IPS-18a (cell line): ENCODE data around the gene TLR1.

ENCODE experiments used
- H3K27ac ChIP-seq: one replicate; pipeline ENCODE4 v1.5.1; 2013; ENCODE audit warnings: low read length
- H3K27me3 ChIP-seq: one replicate; pipeline ENCODE4 v1.6.1; 2013; ENCODE audit warnings: mild to moderate bottlenecking, low read length; ENCODE audit not compliant: control insufficient read depth, insufficient read depth
- H3K36me3 ChIP-seq: one replicate; pipeline ENCODE4 v1.6.1; 2013; ENCODE audit warnings: low read depth, low read length; ENCODE audit not compliant: control insufficient read depth
- H3K4me1 ChIP-seq: one replicate; pipeline ENCODE4 v1.6.1; 2013; ENCODE audit warnings: low read depth, low read length; ENCODE audit not compliant: control insufficient read depth
- H3K4me3 ChIP-seq: one replicate; pipeline ENCODE4 v1.5.1; 2013; ENCODE audit warnings: low read length
- H3K9ac ChIP-seq: one replicate; pipeline ENCODE4 v1.6.1; 2013; ENCODE audit warnings: mild to moderate bottlenecking, low read length, moderate library complexity
- H3K9me3 ChIP-seq: one replicate; pipeline ENCODE4 v1.6.1; 2013; ENCODE audit warnings: low read depth, low read length; ENCODE audit not compliant: control insufficient read depth

Gene TLR1, protein sequence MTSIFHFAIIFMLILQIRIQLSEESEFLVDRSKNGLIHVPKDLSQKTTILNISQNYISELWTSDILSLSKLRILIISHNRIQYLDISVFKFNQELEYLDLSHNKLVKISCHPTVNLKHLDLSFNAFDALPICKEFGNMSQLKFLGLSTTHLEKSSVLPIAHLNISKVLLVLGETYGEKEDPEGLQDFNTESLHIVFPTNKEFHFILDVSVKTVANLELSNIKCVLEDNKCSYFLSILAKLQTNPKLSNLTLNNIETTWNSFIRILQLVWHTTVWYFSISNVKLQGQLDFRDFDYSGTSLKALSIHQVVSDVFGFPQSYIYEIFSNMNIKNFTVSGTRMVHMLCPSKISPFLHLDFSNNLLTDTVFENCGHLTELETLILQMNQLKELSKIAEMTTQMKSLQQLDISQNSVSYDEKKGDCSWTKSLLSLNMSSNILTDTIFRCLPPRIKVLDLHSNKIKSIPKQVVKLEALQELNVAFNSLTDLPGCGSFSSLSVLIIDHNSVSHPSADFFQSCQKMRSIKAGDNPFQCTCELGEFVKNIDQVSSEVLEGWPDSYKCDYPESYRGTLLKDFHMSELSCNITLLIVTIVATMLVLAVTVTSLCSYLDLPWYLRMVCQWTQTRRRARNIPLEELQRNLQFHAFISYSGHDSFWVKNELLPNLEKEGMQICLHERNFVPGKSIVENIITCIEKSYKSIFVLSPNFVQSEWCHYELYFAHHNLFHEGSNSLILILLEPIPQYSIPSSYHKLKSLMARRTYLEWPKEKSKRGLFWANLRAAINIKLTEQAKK

DNA sequence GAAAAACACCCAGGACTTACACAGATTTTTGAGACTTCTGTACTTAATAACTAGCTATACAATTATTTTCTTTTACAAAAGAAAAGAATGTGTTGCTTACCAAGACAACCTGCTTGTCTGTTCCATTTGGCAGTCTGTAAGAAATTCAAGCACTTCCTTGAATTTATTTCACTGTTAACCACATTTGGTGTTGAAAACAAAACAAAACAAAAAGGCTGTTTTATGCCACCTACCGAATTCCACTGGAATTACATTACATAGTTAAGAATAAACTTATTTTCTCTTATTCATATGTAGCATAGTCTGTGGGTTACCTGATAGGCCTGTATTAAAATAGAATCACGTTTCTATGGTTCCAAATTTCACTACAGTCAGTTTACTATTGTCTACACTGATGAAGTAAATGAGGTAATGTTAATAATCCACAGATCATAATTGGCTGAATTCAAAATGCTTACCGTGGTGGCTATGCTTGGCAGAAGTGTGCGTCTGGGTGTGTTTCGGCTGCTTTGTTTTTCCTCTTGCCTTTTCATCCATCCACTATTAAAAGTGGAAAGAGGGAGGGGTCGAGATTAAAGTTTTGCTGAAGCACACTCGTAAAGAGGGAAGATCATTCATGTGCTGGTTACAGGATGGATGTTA lies at the start of gene TLR1:
Gene TLR1, minus strand, starts transcription at position 138 of the 642 bp plus-strand sequence. CDS start 5,960 bp downstream, outside the sequence.
- peaks cover 8% of the 10 kb centered on the region for H3K9me3 ChIP-seq
- no peaks in the 10 kb centered on the region for H3K27me3 ChIP-seq
- no peak within 1 kb of the TSS for H3K9ac ChIP-seq
- no peak within 1 kb of the TSS for H3K27ac ChIP-seq
- no peaks in the 10 kb centered on the region for H3K36me3 ChIP-seq
- no peaks in the 10 kb centered on the region for H3K4me1 ChIP-seq
- no peak within 1 kb of the TSS for H3K4me3 ChIP-seq

DNA sequence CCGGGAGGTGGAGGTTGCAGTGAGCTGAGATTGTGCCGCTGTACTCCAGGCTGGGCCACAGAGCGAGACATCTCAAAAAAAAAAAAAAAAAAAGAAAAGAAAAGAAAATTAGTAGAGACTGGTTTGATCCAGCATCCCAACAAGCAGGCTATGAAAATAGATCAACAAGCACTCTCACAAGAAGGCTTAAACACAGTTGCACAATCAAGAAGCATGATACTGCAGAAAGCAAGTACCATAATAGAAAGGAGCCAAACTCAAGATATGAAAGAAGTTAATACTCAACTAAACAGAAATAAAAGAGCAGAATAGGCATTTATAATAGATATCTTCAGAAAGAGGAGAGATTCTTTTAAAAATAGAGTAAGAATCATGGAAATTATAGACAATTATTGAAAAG lies 41.4 kb upstream of the TLR1 start:
- Histone ChIP-seq H3K9ac (no peak overlapping the region), H3K4me3 (no peak overlapping the region), H3K4me1 (no peaks in the 10 kb centered on the region), H3K27me3 (no peaks in the 10 kb centered on the region), H3K36me3 (no peaks in the 10 kb centered on the region), H3K27ac (no peak overlapping the region), H3K9me3 (peaks cover 2% of the 10 kb centered on the region)

DNA sequence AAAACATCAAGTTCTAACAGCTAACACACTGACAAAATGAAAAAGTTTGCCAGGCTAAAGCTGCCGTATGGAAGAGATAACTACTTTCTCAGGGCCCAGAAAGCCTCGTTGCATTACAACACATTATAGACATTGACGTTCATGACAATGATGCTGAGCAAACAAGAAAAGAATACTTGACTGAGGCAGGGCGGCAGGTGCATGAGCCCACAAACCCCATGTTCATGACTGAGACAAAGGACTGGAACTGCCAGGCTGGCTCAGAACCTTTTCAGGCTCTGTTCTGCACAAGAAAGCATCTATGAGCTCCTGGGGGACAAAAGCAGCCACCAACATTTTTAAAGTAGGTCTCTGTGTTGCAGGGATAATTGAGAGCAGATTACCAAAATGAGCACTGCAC lies 38.4 kb upstream of the TLR1 start:
- no peak overlapping the region for H3K9ac ChIP-seq
- H3K4me3 ChIP-seq: no peak overlapping the region
- no peaks in the 10 kb centered on the region for H3K27me3 ChIP-seq
- no peaks in the 10 kb centered on the region for H3K36me3 ChIP-seq
- H3K27ac ChIP-seq: no peak overlapping the region
- H3K4me1 ChIP-seq: no peaks in the 10 kb centered on the region
- peaks cover 2% of the 10 kb centered on the region for H3K9me3 ChIP-seq

DNA sequence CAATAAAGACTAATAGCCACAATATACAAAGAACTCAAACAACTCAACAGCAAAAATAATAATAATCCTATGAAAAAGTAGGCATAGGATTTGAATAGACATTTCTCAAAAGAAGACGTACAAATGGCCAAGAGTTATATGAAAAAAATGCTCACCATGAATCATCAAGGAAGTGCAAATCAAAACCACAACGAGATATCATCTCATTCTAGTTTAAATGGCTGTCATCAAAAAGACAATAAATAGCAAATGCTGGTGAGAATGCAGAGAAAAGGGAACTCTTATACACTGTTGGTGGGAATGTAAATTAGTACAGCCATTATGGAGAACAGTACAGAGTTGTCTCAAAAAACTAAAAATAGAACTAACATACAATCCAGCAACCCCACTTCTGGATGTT lies 33.3 kb upstream of the TLR1 start:
- Histone ChIP-seq H3K36me3 (no peaks in the 10 kb centered on the region), H3K27me3 (no peaks in the 10 kb centered on the region), H3K4me1 (no peaks in the 10 kb centered on the region), H3K9me3 (peaks cover 3% of the 10 kb centered on the region), H3K27ac (no peak overlapping the region), H3K4me3 (no peak overlapping the region), H3K9ac (no peak overlapping the region)

DNA sequence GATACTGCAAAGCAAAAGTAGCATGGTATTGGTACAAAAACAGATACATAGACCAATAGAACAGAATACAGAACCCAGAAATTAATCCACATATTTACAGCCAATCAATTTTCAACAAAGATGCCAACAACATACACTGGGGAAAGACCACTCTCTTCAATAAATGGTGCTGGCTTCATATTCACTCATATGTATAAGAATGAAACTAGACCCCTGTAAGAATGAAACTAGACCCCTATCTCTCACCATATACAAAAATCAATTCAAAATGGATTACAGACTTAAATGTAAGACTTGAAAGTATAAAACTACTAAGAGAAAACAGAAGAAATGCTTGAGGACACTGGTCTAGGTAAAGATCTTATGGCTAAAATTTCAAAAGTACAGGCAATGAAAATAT lies 32.7 kb upstream of the TLR1 start:
- Histone ChIP-seq H3K36me3 (no peaks in the 10 kb centered on the region), H3K9ac (no peak overlapping the region), H3K27ac (no peak overlapping the region), H3K4me3 (no peak overlapping the region), H3K27me3 (no peaks in the 10 kb centered on the region), H3K9me3 (peaks cover 3% of the 10 kb centered on the region), H3K4me1 (no peaks in the 10 kb centered on the region)

DNA sequence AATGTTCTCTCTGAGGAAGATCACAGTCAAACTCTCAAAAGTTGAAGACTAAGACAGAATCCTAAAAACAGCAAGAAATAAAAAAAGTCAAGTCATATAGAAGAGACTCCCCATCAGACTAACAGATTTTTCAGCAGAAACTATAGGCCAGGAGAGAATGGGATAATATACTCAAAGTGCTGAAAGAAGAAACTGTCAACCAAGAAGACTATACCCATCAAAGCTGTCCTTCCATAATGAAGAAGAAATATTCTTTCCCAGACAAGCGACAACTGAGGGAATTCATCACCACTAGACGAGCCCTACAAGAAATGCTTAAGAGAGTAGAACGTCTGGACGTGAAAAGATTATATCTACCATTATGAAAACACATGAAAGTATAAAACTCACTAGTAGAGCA lies 30.0 kb upstream of the TLR1 start:
- no peak overlapping the region for H3K9ac ChIP-seq
- peaks cover 3% of the 10 kb centered on the region for H3K9me3 ChIP-seq
- H3K27me3 ChIP-seq: no peaks in the 10 kb centered on the region
- H3K36me3 ChIP-seq: no peaks in the 10 kb centered on the region
- no peak overlapping the region for H3K4me3 ChIP-seq
- H3K27ac ChIP-seq: no peak overlapping the region
- H3K4me1 ChIP-seq: no peaks in the 10 kb centered on the region

DNA sequence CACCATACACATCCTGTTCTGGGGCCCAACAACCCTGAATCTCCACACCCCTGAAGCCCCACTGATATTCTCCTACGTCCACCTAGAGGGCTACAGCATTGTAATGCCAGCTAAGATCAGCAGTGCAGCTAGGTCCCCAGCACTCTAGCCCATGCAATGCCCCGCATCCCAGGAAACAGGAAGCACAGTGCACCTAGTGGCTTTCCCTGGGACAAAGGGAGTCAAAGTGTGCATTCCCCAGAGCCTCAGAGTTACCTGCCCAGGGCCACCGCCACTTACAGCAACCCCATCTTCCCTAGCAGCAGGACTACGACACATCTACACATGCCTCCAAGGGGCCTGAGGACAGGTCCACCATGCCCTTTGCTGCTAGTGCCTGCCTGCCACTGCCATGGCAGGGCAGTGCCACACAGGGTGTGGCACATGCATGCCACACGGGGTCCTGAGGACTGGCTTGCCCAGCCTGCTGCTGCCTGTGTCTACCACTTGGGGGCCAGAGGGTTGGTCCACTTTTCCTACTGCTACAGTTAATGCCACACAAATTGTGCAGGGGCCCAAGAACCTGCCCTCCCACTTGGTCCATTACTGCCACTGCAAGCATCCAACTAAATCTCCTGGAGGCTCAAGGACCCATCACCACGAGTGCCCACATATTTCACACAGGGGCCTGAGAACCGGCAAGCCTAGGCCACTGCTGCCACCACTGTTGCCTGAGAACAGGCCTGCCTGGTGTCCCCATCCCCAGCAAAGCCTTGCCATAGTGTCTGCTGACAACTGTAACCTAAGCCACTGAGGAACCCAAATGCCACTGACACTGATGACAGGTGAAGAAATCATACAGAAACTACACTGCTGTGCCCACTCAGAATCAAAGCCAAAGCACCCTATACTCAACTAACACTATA lies 28.3 kb upstream of the TLR1 start:
- Histone ChIP-seq H3K27me3 (no peaks in the 10 kb centered on the region), H3K9ac (no peak overlapping the region), H3K27ac (no peak overlapping the region), H3K9me3 (peaks cover 3% of the 10 kb centered on the region), H3K36me3 (no peaks in the 10 kb centered on the region), H3K4me1 (no peaks in the 10 kb centered on the region), H3K4me3 (no peak overlapping the region)

DNA sequence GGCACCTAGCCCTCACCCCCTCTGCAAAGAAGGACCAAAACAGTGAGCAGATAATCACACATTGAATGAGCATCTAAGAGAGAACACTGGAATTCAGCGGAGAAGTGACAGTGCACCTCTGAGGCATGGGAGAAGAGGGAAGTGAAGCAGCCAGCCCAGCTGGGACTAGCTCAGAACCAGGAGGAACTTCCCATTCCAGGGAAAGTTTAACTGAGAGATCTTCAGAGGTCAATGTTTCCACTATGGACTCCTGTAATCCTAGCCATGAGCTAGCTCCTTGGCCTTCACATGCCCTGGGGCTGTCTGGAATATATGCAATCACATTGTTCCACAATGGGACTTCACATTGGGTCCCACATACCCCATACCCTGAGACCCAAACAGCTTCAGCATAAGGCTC lies 27.6 kb upstream of the TLR1 start:
- Histone ChIP-seq H3K36me3 (no peaks in the 10 kb centered on the region), H3K27ac (no peak overlapping the region), H3K4me1 (no peaks in the 10 kb centered on the region), H3K27me3 (no peaks in the 10 kb centered on the region), H3K9me3 (peaks cover 3% of the 10 kb centered on the region), H3K4me3 (no peak overlapping the region), H3K9ac (no peak overlapping the region)

DNA sequence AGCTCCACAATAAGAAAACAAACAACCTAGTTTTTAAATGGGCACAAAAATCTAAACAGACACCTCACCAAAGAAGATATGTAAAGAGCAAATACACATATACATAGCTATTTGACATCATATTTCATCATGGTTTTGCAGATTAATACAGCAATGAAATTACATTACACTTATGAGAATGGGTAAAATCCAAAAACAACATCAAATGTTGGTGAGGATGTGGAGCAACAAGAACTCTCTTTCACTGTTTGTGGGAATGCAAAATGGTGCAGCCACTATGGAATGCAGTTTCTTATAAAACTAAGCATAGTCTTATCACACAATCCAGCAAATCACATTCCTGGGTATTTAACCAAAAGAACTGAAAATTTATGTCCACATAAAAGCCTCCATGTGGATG lies 27.1 kb upstream of the TLR1 start:
- no peak overlapping the region for H3K9ac ChIP-seq
- H3K27ac ChIP-seq: no peak overlapping the region
- no peaks in the 10 kb centered on the region for H3K4me1 ChIP-seq
- H3K36me3 ChIP-seq: no peaks in the 10 kb centered on the region
- H3K9me3 ChIP-seq: peaks cover 3% of the 10 kb centered on the region
- H3K4me3 ChIP-seq: no peak overlapping the region
- H3K27me3 ChIP-seq: no peaks in the 10 kb centered on the region

DNA sequence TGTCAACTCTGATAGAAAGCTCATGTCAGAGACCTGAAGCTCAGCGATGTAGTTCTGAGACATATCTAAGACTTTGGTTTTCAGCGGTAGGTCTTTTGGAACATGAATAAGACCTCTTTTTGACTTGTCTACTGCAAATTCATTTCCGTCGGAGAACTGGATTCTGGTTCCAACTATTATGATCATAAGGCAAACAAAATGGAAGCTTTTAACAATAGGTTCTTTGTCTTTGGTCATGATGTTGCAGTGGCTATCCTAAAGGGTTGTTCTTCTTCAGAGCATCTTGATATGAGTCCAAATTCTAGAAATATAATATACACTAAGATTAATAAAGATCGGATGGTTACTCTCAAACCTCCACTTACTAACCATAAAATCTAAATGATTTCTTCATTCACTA lies 24.6 kb upstream of the TLR1 start:
- Histone ChIP-seq H3K27me3 (no peaks in the 10 kb centered on the region), H3K4me3 (no peak overlapping the region), H3K4me1 (no peaks in the 10 kb centered on the region), H3K27ac (no peak overlapping the region), H3K9ac (no peak overlapping the region), H3K36me3 (no peaks in the 10 kb centered on the region), H3K9me3 (no peaks in the 10 kb centered on the region)

DNA sequence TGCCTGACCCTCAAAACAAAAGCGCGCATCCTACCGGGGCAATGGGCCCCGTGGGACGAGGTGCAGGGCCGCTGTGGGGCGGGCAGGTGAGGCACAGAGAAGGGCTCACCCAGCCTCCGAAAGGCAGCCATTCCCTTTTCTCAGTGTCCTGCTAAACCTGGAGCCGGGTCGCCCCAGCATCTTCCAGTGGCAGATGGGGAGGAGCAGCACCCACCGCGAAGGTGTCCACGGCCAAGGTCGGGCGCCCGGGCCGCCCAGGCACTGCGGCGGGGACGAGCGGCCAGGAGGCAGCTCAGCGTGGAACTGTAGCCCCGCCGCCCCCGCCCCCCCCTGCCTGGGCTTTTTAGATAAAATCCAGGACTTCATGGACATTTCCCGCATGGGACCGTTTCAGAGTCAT lies 19.2 kb upstream of the TLR1 start:
- H3K27ac ChIP-seq: no peak overlapping the region
- no peaks in the 10 kb centered on the region for H3K36me3 ChIP-seq
- no peaks in the 10 kb centered on the region for H3K9me3 ChIP-seq
- H3K27me3 ChIP-seq: no peaks in the 10 kb centered on the region
- H3K9ac ChIP-seq: no peak overlapping the region
- H3K4me1 ChIP-seq: no peaks in the 10 kb centered on the region
- H3K4me3 ChIP-seq: no peak overlapping the region
